HFF-Myc (cell line): Measurements from ENCODE around the gene BPTF.
"Not testable (repeated sequence)": the region's sequence is repeated elsewhere in the genome, so short reads cannot be mapped to it uniquely, and the experiment has no call there.

ENCODE experiments used
- DNase-seq: peaks from one replicate; pipeline ENCODE4 v3.0.0-alpha.2; 2011; ENCODE audit warnings: low read depth; ENCODE audit errors: extremely low read depth
- H3K4me3 ChIP-seq: replicated peaks from 2 replicates; pipeline ENCODE4 v1.5.1; 2011; ENCODE audit warnings: low read depth, mild to moderate bottlenecking, control low read depth, low read length
- CTCF ChIP-seq: IDR thresholded peaks from 2 replicates; pipeline ENCODE4 v1.5.1; 2012; ENCODE audit warnings: mild to moderate bottlenecking, low read depth, low read length, control low read depth; ENCODE audit errors: missing control alignments

BPTF gene

DNA sequence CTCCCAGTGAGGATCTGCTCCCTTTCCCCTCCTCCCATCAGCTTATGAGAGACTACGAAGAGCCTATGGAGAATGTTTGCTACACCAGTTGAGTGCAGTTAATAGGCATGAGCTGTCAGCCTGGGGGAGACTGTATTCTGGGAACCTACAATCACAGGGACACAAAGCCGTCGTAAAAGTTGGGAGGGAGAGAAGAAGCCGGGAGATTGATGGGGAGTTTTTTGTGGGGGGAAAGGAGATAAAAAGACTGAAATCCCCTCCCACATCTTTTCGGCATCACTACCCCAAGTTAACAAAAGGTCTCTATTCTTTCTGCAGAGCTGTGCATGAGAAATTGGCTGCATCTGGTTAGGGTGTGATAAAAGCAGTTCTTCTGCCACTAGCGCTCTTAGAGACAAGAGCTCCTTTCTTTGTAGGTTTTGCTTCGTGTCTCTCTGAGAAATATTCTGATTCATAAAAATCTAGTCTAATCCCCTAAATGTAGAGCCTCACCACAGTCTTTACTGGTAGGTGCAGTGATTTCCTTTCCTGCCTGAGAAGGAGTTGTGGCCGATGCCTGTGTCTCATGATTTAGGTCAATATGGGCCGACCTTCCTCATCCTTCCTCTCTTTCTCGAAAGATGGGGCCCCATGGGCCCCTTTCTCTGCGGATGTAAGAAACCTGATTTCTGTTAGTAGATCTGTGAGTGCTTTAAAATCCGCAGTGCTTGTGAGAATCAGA is 77.4 kb downstream of the BPTF start:
- no peak for TF ChIP-seq CTCF
- no peak overlapping the region for H3K4me3 ChIP-seq
- DNase-seq: no peak

- not testable (repeated sequence) for DNase-seq
Observed at GRCh38 chr17:67905298-67905697, 80.0 kb downstream of the BPTF start.

GRCh38 chr17:67910117-67910803 is 85.0 kb downstream of the BPTF start:
- H3K4me3 ChIP-seq, DNase-seq: not testable (repeated sequence)

More at GRCh38 chr17:67905298-67905697, 80.0 kb downstream of the BPTF start:
- not testable (repeated sequence) for H3K4me3 ChIP-seq

DNA sequence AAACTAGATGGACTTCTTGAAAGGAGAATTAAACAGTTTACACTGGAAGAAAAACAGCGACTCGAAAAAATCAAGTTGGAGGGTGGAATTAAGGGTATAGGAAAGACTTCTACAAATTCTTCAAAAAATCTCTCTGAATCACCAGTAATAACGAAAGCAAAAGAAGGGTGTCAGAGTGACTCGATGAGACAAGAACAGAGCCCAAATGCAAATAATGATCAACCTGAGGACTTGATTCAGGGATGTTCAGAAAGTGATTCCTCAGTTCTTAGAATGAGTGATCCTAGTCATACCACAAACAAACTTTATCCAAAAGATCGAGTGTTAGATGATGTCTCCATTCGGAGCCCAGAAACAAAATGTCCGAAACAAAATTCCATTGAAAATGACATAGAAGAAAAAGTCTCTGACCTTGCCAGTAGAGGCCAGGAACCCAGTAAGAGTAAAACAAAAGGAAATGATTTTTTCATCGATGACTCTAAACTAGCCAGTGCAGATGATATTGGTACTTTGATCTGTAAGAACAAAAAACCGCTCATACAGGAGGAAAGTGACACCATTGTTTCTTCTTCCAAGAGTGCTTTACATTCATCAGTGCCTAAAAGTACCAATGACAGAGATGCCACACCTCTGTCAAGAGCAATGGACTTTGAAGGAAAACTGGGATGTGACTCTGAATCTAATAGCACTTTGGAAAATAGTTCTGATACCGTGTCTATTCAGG is 85.9 kb downstream of the BPTF start:
- H3K4me3 ChIP-seq: no peak overlapping the region
- DNase-seq: no peak
- no peak for TF ChIP-seq CTCF

DNA sequence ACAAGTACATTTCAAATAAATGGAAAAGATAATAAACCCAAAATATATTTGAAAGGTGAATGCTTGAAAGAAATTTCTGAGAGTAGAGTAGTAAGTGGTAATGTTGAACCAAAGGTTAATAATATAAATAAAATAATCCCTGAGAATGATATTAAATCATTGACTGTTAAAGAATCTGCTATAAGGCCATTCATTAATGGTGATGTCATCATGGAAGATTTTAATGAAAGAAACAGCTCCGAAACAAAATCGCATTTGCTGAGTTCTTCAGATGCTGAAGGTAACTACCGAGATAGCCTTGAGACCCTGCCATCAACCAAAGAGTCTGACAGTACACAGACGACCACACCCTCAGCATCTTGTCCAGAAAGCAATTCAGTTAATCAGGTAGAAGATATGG is 86.8 kb downstream of the BPTF start:
- no peak overlapping the region for H3K4me3 ChIP-seq
- TF ChIP-seq CTCF: no peak
- no peak for DNase-seq

DNA sequence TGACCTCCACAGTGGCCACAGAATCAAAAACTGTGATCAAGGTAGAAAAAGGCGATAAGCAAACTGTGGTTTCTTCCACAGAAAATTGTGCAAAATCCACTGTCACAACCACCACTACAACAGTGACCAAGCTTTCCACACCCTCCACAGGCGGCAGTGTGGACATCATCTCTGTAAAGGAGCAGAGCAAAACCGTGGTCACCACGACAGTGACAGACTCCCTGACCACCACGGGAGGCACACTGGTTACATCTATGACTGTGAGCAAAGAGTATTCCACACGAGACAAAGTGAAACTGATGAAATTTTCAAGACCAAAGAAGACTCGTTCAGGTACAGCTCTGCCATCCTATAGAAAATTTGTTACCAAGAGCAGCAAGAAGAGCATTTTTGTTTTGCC is 87.4 kb downstream of the BPTF start:
- no peak overlapping the region for H3K4me3 ChIP-seq
- no peak for DNase-seq

GRCh38 chr17:67920212-67920611 is 94.9 kb downstream of the BPTF start:
- no peak for TF ChIP-seq CTCF
- no peak for DNase-seq
- no peak overlapping the region for H3K4me3 ChIP-seq

More for the DNA sequence above, 87.4 kb downstream of the BPTF start:
- TF ChIP-seq CTCF: no peak
